GM18517 (cell line): ENCODE results near the gene CCDC181.
"Not testable (repeated sequence)": the region's sequence is repeated elsewhere in the genome, so short reads cannot be mapped to it uniquely, and the experiment has no call there.

Source experiments
- ATAC-seq: cut with Tn5 transposase; IDR thresholded peaks from one replicate; pipeline ENCODE4 v1.9.1; 2021; ENCODE audit warnings: mild to moderate bottlenecking, moderate library complexity; ENCODE audit not compliant: unreplicated experiment

CCDC181 gene

GRCh38 chr1:169427081-169427641 lies at the start of gene CCDC181:
Gene CCDC181 (minus strand): TSS chr1:169427474. CDS start chr1:169424927, 2,547 bp downstream.
- no peak for ATAC-seq

DNA sequence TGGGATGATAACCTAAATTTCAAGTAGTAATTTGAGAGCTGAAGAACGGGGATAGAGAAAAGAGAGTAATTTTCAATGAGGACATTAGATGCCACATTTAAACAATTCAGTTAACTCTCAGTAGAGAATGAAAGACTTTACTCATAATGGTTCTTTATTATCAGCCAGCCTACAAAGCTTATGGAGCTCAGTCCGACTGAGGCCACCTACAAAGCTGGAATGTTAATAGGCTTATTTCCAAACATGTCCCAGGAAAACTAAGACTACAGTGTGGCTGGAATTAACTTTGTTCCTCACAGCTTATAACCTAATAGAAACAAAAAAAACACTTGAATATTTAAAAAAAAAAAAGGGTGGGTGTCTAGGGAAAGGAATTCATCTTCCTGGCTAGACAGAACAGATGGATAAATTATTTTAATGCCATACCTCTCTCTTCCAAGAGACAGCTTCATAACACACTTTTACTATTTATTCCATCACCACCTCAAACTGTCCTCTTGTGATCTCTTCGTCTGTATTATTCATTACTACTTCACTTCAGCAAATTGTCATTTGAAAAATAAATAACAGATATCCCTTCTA lies 48.6 kb upstream of the CCDC181 start:
- no peak for ATAC-seq

DNA sequence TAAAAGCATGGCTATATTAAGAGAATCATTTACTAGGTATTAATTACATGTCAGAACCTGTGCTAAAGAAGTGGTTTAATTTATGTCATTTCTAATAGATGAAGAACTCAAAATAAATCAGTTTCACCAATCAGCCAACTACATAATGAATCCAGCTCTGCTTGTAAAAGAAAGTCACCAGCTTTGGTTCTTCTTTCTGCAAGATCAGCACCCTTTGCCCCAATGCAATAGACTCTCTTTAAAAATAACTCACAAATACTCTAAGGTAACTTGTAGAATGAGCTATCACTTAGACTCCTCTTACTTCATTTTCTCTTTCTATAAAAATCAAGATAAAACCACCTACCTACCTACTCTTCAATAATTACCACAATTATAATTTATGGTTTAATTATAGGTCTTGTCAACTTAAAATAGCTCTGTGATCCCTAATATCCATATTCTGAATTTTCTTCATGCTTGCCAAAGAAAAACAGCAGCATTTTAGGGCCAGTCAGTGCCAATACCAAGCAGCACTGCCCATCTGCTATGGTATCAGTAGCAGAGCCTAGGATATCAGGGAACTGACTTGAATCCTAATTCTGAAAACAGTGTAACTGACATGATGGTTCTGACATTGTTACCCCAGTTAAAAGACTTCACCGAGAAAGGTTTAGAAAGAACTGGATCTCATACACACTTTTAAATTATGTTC lies 47.2 kb upstream of the CCDC181 start:
- no peak for ATAC-seq

- ATAC-seq = no peak
Observed at GRCh38 chr1:169473347-169473746, 46.1 kb upstream of the CCDC181 start.

GRCh38 chr1:169472738-169473137 lies 45.5 kb upstream of the CCDC181 start:
- ATAC-seq = no peak

- ATAC-seq = no peak
Observed at GRCh38 chr1:169468982-169469381, 41.7 kb upstream of the CCDC181 start.

- no peak for ATAC-seq
Observed at GRCh38 chr1:169466259-169467230, 39.3 kb upstream of the CCDC181 start.

DNA sequence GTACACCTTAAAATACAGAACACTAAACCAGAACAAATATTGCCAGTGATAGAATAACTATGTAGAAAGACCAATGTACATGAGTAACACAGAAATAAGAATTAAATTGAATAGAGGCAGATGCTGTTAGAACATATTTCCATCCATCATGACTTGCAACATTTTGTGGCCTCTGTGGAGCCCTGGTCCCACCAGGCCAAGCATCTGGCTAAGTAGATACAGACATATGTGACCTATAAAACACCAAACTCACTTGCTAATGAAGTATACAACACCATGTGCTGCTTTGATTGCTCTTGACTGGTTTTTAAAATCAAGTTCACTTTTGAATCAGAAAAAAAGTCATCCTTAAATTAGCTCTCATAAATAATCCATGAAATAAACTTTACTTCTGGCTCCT lies 38.0 kb upstream of the CCDC181 start:
- no peak for ATAC-seq

GRCh38 chr1:169462385-169462784 lies 35.1 kb upstream of the CCDC181 start:
- no peak for ATAC-seq

GRCh38 chr1:169461390-169462000 lies 34.2 kb upstream of the CCDC181 start:
- ATAC-seq = no peak

DNA sequence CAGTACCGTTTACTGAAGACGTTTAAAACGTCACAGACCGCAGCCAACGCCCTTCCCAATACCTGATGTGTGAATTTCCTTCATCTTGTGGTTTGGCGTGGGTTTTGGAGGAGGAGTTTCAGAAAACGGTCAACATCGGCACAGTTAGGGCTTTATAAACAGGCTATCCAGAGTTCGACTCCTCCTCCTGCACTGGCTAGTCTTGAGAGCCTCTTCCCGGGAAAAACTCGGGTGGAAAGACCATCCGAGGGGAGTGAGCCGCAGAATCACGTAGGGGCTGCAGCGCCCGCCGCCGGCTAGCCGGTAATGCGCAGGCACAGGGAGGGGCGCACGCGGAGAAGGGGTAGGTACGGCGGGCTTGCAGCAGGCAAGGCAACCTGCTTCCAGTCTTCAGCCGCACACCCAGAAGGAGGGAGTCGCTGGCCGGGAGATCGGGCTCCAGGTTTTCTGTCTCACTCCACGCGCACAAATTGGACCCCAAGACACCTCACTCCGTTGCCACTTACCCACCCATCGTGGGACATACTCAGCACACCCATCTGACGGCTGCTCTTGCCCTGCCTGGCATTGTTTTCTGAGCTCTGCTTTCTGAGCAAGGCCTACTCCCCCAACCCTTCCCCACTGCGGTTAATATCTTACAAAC lies 33.0 kb upstream of the CCDC181 start:
- no peak for ATAC-seq

- no peak for ATAC-seq
Observed at GRCh38 chr1:169457443-169457842, 30.2 kb upstream of the CCDC181 start.

- ATAC-seq = no peak
Observed at GRCh38 chr1:169456029-169456428, 28.8 kb upstream of the CCDC181 start.

- ATAC-seq = no peak
Observed at GRCh38 chr1:169452921-169453320, 25.6 kb upstream of the CCDC181 start.

DNA sequence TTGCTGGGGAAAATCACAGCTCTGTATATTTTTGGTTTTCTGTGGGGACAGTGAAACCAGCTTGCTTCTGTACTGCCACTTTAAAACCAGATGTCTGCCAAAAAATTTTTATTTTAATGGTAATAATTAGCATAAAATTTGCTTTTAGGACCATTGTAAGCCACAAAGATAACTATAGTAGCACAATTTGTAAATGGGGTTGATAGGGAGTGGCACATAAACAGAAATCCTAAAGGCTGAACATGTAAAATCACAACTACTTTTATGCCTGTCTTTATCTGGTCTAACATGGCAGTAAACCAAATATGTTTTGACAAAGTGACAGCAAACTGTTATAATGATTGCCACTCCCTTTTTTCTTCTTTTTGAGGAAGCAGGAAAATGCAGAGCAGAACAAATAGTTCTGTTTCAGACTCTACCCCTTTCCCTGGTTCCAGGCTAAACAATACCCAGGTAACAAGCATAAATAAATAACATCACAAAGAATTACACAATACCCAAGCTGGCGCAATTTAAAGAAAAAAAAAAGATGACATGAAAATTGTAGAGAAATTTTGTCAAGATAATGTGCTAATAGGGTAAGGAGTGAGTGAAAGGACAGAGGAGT lies 24.0 kb upstream of the CCDC181 start:
- ATAC-seq = no peak

DNA sequence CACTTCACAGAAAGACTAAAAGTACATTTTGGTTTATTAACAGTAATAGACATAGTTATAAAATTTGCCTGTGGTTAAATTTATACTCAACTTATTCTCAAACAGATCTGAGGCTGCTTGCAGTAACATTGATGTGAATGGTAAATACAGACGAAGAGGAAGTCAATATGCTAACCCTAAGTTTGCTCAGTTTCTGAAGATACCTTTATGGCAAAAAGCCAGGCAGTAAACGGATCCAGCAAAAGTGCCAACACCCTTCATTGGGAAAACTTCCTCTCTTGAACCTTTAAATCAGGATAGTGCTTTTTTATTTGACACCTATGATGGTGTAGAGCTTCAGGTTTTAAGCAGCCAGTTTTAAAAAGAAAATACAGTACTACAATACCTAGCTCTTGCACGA lies 16.6 kb upstream of the CCDC181 start:
- ATAC-seq = no peak

GRCh38 chr1:169426174-169426705 lies 1.0 kb downstream of the CCDC181 start:
- ATAC-seq = no peak

DNA sequence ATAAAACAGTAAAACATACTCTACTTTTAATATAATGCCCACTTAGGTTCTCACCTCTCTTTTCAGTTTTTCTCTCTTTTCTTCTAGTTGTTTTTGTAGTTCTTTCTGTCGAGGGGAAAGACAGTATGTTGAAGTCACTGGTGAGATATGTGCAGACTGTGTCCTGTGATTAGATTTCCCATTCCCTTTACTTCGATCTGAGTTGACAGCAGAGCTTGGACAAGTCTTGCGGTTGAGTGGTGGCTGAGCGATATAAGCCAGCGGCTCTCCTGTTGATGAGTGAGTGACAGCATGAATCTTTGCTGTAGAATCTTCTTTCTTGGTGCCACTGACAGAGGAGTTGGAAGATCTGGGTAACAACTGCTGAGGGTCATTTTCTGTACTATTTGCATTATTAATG lies 6.0 kb downstream of the CCDC181 start:
- ATAC-seq = no peak

DNA sequence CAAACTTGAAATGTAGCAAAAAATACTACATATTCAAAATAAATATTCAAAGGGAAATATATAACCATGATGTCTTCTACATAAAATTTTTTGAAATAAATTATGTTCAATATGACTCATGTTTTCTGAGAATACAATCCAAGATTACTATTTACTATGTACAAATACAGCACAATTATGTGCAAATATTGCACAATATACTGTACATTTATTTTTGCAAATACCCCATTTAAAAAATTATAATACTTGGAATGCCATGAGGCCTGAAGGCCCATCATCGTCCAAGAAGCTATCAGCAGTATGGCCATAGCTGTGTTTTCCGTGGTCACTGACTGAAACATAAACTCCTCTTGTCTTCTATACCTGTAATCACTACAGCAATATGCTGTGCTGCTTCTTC lies 12.3 kb downstream of the CCDC181 start:
- no peak for ATAC-seq

DNA sequence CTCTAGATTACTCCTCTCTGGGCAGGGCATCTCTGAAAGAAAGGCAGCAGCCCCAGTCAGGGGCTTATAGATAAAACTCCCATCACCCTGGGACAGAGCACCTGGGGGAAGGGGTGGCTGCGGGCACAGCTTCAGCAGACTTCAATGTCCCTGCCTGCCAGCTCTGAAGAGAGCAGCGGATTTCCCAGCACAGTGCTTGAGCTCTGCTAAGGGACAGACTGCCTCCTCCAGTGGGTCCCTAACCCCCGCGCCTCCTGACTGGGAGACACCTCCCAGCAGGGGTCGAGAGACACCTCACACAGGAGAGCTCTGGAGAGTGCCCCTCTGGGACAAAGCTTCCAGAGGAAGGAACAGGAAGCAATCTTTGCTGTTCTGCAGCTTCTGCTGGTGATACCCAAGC lies 18.9 kb downstream of the CCDC181 start:
- ATAC-seq = not testable (repeated sequence)
